GM21381 (cell line): ENCODE data around the gene NECAB2.

Experiments used
- ATAC-seq: cut with Tn5 transposase; IDR thresholded peaks from one replicate; pipeline ENCODE4 v1.9.1; 2021; ENCODE audit warnings: mild to moderate bottlenecking, moderate library complexity; ENCODE audit not compliant: unreplicated experiment

NECAB2 gene

GRCh38 chr16:83981799-83982198 lies 13.8 kb downstream of the NECAB2 start:
- ATAC-seq = no peak

GRCh38 chr16:83983491-83983890 lies 15.4 kb downstream of the NECAB2 start:
- no peak for ATAC-seq

- no peak for ATAC-seq
These were observed 21.3 kb downstream of the NECAB2 start for GRCh38 chr16:83989300-83989699.

GRCh38 chr16:83990492-83990891 lies 22.4 kb downstream of the NECAB2 start:
- ATAC-seq = no peak

GRCh38 chr16:83992624-83993023 lies 24.6 kb downstream of the NECAB2 start:
- no peak for ATAC-seq

- ATAC-seq = no peak
These were observed 26.0 kb downstream of the NECAB2 start for GRCh38 chr16:83994087-83994486.

- ATAC-seq = no peak
These were observed 26.7 kb downstream of the NECAB2 start for GRCh38 chr16:83994703-83995102.

- ATAC-seq = no peak
These were observed 27.7 kb downstream of the NECAB2 start for GRCh38 chr16:83995754-83996153.

- ATAC-seq = no peak
These were observed 28.6 kb downstream of the NECAB2 start for GRCh38 chr16:83996481-83997252.

GRCh38 chr16:83998091-83998490 lies 30.0 kb downstream of the NECAB2 start:
- no peak for ATAC-seq

- ATAC-seq = no peak
These were observed 33.1 kb downstream of the NECAB2 start for GRCh38 chr16:84000989-84001642.

- ATAC-seq = no peak
These were observed 33.7 kb downstream of the NECAB2 start for GRCh38 chr16:84001726-84002125.

GRCh38 chr16:84003038-84003437 lies 35.0 kb downstream of the NECAB2 start:
- ATAC-seq = no peak

GRCh38 chr16:84004442-84004841 lies 36.4 kb downstream of the NECAB2 start:
- no peak for ATAC-seq

- ATAC-seq = no peak
These were observed 37.3 kb downstream of the NECAB2 start for GRCh38 chr16:84005391-84005790.

- no peak for ATAC-seq
These were observed 39.5 kb downstream of the NECAB2 start for GRCh38 chr16:84007520-84007919.

- ATAC-seq = no peak
These were observed 39.9 kb downstream of the NECAB2 start for GRCh38 chr16:84007965-84008364.

GRCh38 chr16:84009282-84009681 lies 41.2 kb downstream of the NECAB2 start:
- ATAC-seq = no peak

GRCh38 chr16:84013787-84014569 lies 45.9 kb downstream of the NECAB2 start:
- peak; percentile 76 for ATAC-seq

GRCh38 chr16:84014570-84015327 lies 46.7 kb downstream of the NECAB2 start:
- no peak for ATAC-seq

GRCh38 chr16:84015399-84015798 lies 47.4 kb downstream of the NECAB2 start:
- no peak for ATAC-seq
